GM12872 (cell line): ENCODE results near the gene TTLL11.

Source experiments
- TF ChIP-seq, protein P1 (sequence below): IDR thresholded peaks from 3 replicates; pipeline ENCODE4 v1.5.1; 2011; ENCODE audit warnings: low read depth, mild to moderate bottlenecking, low read length, moderate library complexity; ENCODE audit not compliant: insufficient read depth

The TTLL11 gene

DNA sequence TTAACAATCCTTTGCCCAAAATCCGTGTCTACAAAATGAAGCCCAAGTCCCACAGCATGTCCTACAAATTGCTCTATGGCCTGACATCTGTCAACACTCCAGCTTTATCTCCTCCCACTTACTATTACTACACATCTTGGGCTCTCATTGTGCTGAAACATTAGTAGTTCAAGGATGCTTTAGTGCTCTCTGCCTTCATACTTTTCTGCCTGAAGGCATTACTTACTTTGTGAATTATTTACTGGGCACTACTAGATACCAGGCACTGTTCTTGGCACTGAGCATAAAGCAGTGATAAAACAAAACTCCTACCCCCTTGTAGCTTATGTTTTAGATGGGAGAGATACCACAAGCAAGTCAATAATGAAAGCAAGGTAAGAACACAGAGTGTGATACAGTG is 113.4 kb downstream of the TTLL11 start:
- TF ChIP-seq, protein P1, sequence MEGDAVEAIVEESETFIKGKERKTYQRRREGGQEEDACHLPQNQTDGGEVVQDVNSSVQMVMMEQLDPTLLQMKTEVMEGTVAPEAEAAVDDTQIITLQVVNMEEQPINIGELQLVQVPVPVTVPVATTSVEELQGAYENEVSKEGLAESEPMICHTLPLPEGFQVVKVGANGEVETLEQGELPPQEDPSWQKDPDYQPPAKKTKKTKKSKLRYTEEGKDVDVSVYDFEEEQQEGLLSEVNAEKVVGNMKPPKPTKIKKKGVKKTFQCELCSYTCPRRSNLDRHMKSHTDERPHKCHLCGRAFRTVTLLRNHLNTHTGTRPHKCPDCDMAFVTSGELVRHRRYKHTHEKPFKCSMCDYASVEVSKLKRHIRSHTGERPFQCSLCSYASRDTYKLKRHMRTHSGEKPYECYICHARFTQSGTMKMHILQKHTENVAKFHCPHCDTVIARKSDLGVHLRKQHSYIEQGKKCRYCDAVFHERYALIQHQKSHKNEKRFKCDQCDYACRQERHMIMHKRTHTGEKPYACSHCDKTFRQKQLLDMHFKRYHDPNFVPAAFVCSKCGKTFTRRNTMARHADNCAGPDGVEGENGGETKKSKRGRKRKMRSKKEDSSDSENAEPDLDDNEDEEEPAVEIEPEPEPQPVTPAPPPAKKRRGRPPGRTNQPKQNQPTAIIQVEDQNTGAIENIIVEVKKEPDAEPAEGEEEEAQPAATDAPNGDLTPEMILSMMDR: no peak

DNA sequence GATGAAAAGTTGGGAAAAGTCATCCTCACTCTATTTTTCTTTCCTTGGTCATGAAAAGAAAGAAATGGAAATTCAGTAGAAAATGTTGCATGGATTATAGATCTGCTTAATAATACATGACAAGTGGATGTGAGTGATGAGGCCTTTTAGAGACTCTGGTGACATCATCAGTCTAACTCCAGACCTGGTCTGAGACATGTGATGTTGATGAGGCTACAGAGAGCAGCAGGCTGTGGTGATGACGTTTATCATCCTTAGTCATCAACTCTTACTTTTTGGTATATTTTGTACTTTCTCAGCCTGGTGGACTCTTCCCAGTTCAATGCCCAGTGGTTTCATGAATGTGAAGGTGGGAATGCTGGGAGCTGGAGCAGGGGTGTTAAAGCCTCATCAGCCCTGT is 116.4 kb downstream of the TTLL11 start:
- TF ChIP-seq, protein P1: no peak

DNA sequence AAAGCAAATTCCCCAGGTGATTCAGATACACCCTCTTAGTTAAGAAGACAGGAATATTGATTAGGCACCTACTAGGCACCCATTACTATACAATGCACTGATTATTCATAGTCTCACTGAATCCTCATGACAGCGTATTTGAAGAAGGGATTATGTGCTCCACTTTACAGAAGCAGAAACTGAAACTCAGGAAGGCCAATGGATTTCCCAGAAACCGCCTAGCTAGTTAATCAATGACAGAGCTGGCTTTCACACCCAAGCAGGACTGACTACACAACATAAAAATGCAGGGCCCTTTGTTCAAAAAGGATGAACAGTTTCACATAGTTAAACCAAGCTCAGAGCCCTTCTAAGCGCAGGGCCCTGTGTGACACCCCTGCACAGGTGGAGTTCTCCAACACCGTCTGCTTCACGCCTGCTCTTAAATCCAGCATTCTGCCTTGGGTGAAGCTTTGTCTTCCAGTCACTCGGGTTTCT is 117.3 kb downstream of the TTLL11 start:
- TF ChIP-seq, protein P1: no peak

DNA sequence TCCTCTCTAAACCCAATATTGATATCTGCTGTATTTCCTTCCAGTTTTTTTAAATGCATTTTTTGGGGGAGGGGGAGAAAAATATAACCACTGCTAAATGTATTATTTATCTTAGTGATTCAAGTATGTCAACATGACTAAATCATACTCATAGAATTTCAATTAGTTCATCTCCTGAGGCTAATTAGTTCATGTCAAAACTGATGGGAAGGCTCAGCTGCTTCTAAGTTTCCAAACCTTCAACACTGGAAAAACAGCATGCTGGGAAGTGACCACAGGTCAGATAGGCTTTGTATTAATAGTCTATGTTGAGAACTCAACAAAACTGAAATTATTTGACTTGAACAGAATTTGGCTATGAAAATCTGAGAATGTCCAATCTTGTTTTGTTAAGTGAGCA is 118.7 kb downstream of the TTLL11 start:
- TF ChIP-seq, protein P1: no peak

DNA sequence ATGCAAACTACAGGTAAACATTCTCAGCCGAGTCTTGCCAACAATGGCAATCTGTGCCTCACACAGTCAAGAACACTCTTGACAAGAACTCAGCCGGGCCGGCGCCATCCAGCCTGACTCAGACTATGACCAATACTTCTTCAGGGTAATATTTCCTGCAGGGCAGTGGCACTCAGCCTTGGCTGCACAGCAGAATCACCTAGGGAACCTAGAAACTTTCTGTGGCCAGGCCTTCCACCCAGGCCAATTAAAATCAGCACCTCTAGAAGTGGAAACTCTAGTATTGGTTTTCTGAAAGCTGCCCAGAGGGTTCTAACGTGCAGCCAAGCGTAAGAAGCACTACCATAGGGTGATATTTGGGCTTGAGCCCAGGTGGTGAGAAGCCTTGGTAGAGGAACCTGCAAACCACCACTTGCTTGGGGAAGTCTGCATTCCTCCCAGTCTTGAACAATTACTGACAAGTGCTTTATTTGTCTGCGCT is 120.6 kb downstream of the TTLL11 start:
- TF ChIP-seq, protein P1: no peak

DNA sequence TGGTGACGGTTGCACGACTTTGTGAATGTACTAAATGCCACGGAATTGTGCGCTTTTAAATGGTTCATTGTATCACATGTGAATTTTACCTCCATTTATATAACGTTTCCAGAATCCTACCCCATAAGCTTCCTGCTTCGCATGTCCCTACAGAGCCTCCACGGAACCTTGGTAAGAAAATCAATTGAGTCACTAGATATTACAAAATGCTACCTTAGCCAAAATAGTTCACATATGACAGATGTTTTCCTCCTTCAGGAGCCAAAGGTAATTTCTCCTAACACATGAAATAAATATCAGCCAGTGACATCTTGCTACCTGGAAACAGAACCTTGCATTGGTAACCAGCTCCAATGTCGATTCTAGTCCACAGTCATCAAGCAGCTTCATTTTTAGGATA is 125.1 kb downstream of the TTLL11 start:
- TF ChIP-seq, protein P1: no peak

DNA sequence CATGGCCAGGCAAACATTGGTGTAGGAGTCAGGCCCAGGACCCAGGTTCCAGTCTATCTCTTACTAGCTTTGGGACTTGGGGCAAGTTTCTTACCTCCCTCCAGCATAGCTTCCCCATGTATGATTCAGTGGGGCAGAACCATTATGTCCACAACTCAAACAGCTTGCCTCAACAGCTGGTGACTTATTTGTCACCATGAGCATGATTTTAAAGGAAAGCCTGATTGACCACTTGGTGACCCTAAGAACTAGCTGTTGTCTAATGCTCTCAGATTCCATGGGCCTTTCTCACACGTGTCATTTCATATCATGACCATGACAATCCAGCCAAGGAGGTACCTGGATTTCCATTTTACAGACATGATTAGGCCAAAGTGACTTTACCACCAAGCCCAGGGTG is 126.4 kb downstream of the TTLL11 start:
- TF ChIP-seq, protein P1: no peak
